Neural cell (in vitro differentiated cells): Measurements from ENCODE around the gene GAB2. TPM values are rescaled to one million over a fixed set of nuclear protein-coding genes. Genes with fewer than 3 reads are reported as not detected.

Experiments used
- H2AFZ ChIP-seq: fragments of 200-600, 300-800 bp; sonication (generic), shearing (Covaris generic); 2 replicates; pipeline ENCODE4 v1.6.0; 2014; ENCODE audit warnings: low read depth, mild to moderate bottlenecking, antibody characterized with exemption, low read length, moderate library complexity
- H3F3A ChIP-seq: fragments of 200-600 bp; shearing (Covaris generic); 2 replicates; pipeline ENCODE4 v1.6.1; 2016; ENCODE audit warnings: mild to moderate bottlenecking, moderate library complexity, mixed read lengths, antibody characterized with exemption, low read length; ENCODE audit not compliant: insufficient read depth, poor library complexity, severe bottlenecking
- H3K27ac ChIP-seq: fragments of 200-600, 300-800 bp; sonication (generic), shearing (Covaris generic); 2 replicates; pipeline ENCODE4 v1.5.1; 2014; ENCODE audit warnings: mild to moderate bottlenecking, low read length, moderate library complexity
- H3K27me3 ChIP-seq: fragments of 300-800, 200-600 bp; sonication (generic), shearing (Covaris generic); 2 replicates; pipeline ENCODE4 v1.6.0; 2014; ENCODE audit warnings: mild to moderate bottlenecking, low read depth, low read length, moderate library complexity; ENCODE audit not compliant: insufficient read depth
- H3K36me3 ChIP-seq: fragments of 300-800, 200-600 bp; sonication (generic), shearing (Covaris generic); 2 replicates; pipeline ENCODE4 v1.5.1; 2014; ENCODE audit warnings: mild to moderate bottlenecking, antibody characterized with exemption, low read length, moderate library complexity; ENCODE audit not compliant: insufficient read depth
- H3K4me2 ChIP-seq: fragments of 300-800, 200-600 bp; sonication (generic), shearing (Covaris generic); 2 replicates; pipeline ENCODE4 v1.6.0; 2014; ENCODE audit warnings: mild to moderate bottlenecking, low read length
- H3K4me3 ChIP-seq: fragments of 300-800, 200-600 bp; sonication (generic), shearing (Covaris generic); 2 replicates; pipeline ENCODE4 v1.5.1; 2014; ENCODE audit warnings: mild to moderate bottlenecking, low read length, moderate library complexity
- H3K79me2 ChIP-seq: fragments of 200-600 bp; shearing (Covaris generic); replicated peaks from 2 replicates; pipeline ENCODE4 v1.6.0; 2014; ENCODE audit warnings: mild to moderate bottlenecking, low read length, moderate library complexity; ENCODE audit not compliant: insufficient read depth
- H3K9ac ChIP-seq: fragments of 300-800, 200-600 bp; sonication (generic), shearing (Covaris generic); 2 replicates; pipeline ENCODE4 v1.6.1; 2016; ENCODE audit warnings: mild to moderate bottlenecking, low read length, mixed read lengths
- H3K9me2 ChIP-seq: fragments of 200-600 bp; shearing (Covaris generic); 2 replicates; pipeline ENCODE4 v1.6.1; 2016; ENCODE audit warnings: mild to moderate bottlenecking, low read length, mixed read lengths; ENCODE audit not compliant: insufficient read depth
- H3K9me3 ChIP-seq: fragments of 200-600, 300-800 bp; sonication (generic), shearing (Covaris generic); 2 replicates; pipeline ENCODE4 v1.6.1; 2016; ENCODE audit warnings: mild to moderate bottlenecking, mixed run types, low read length, moderate library complexity, mixed read lengths
- H4K20me1 ChIP-seq: fragments of 200-600 bp; shearing (Covaris generic); 2 replicates; pipeline ENCODE4 v1.6.1; 2016; ENCODE audit warnings: mild to moderate bottlenecking, mixed run types; ENCODE audit not compliant: insufficient read depth
- EP300 ChIP-seq: fragments of 450-650 bp; conservative IDR thresholded peaks from 2 replicates; pipeline ENCODE4 v1.6.1; 2014; ENCODE audit warnings: antibody characterized with exemption, mild to moderate bottlenecking, moderate library complexity; ENCODE audit not compliant: poor library complexity, severe bottlenecking
- EZH2 ChIP-seq: fragments of 200-600, 300-800 bp; shearing (Covaris generic), sonication (generic); IDR thresholded peaks from 2 replicates; pipeline ENCODE4 v1.6.1; 2014; ENCODE audit warnings: antibody characterized with exemption, low read length, borderline replicate concordance, mild to moderate bottlenecking; ENCODE audit not compliant: insufficient read depth, poor library complexity, severe bottlenecking
- MXI1 ChIP-seq: fragments of 450-650 bp; conservative IDR thresholded peaks from 2 replicates; pipeline ENCODE4 v1.6.1; 2014; ENCODE audit warnings: antibody characterized with exemption, mild to moderate bottlenecking; ENCODE audit not compliant: poor library complexity, severe bottlenecking
- POLR2AphosphoS5 ChIP-seq: IDR thresholded peaks from 2 replicates; pipeline ENCODE4 v1.6.1; 2012
- RAD21 ChIP-seq: fragments of 450-650 bp; conservative IDR thresholded peaks from 2 replicates; pipeline ENCODE4 v1.6.1; 2014; ENCODE audit warnings: antibody characterized with exemption, mild to moderate bottlenecking, moderate library complexity
- REST ChIP-seq: IDR thresholded peaks from 2 replicates; pipeline ENCODE4 v1.6.1; 2012; ENCODE audit warnings: borderline replicate concordance
- SMC3 ChIP-seq: fragments of 450-650 bp; conservative IDR thresholded peaks from 2 replicates; pipeline ENCODE4 v1.6.1; 2014; ENCODE audit warnings: antibody characterized with exemption, mild to moderate bottlenecking, moderate library complexity; ENCODE audit not compliant: poor library complexity
- TAF1 ChIP-seq: IDR thresholded peaks from 2 replicates; pipeline ENCODE4 v1.6.1; 2012; ENCODE audit warnings: low read depth
- polyA plus RNA-seq: library from polyadenylated mRNA; depleted of rRNA; stranded (reverse); fragments of >200 nt; gene quantifications from 2 replicates; pipeline ENCODE4 v1.2.3, GENCODE V29; 2014
- TF ChIP-seq, protein P1 (sequence below): fragments of 450-650 bp; IDR thresholded peaks from 2 replicates; pipeline ENCODE4 v1.5.1; 2014; ENCODE audit warnings: antibody characterized with exemption, mild to moderate bottlenecking, moderate library complexity; ENCODE audit not compliant: poor library complexity, severe bottlenecking

GAB2 gene
- polyA plus RNA-seq, 1 donor from 2014 or later, result 21.9 TPM

- H3K4me2 ChIP-seq, result no peak overlapping the region
- H3K27ac ChIP-seq, result no peak overlapping the region
- H3F3A ChIP-seq, result no peaks in the 10 kb centered on the region
- peaks cover 75% of the 10 kb centered on the region for H3K79me2 ChIP-seq
- no peak for TF ChIP-seq REST
- TF ChIP-seq TAF1, result no peak
- no peak for TF ChIP-seq EZH2
- TF ChIP-seq EP300, result no peak
- no peak for TF ChIP-seq POLR2AphosphoS5
- no peak for TF ChIP-seq SMC3
- TF ChIP-seq, protein P1, sequence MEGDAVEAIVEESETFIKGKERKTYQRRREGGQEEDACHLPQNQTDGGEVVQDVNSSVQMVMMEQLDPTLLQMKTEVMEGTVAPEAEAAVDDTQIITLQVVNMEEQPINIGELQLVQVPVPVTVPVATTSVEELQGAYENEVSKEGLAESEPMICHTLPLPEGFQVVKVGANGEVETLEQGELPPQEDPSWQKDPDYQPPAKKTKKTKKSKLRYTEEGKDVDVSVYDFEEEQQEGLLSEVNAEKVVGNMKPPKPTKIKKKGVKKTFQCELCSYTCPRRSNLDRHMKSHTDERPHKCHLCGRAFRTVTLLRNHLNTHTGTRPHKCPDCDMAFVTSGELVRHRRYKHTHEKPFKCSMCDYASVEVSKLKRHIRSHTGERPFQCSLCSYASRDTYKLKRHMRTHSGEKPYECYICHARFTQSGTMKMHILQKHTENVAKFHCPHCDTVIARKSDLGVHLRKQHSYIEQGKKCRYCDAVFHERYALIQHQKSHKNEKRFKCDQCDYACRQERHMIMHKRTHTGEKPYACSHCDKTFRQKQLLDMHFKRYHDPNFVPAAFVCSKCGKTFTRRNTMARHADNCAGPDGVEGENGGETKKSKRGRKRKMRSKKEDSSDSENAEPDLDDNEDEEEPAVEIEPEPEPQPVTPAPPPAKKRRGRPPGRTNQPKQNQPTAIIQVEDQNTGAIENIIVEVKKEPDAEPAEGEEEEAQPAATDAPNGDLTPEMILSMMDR, result no peak
- no peak for TF ChIP-seq RAD21
- TF ChIP-seq MXI1, result no peak
- no peak overlapping the region for H3K9ac ChIP-seq
- no peaks in the 10 kb centered on the region for H3K36me3 ChIP-seq
- H4K20me1 ChIP-seq, result no peaks in the 10 kb centered on the region
- no peaks in the 10 kb centered on the region for H3K9me2 ChIP-seq
- no peaks in the 10 kb centered on the region for H3K27me3 ChIP-seq
- H2AFZ ChIP-seq, result no peak overlapping the region
- peaks cover 4% of the 10 kb centered on the region for H3K9me3 ChIP-seq
- H3K4me3 ChIP-seq, result no peak overlapping the region
Observed at GRCh38 chr11:78405805-78406204, 11.8 kb downstream of the GAB2 start.

- H3K4me2 ChIP-seq, result no peak overlapping the region
- H3K9me3 ChIP-seq, result no peaks in the 10 kb centered on the region
Observed at GRCh38 chr11:78403781-78404180, 13.8 kb downstream of the GAB2 start.

More at GRCh38 chr11:78403781-78404180, 13.8 kb downstream of the GAB2 start:
- Histone ChIP-seq H3K27ac (no peak overlapping the region), H3K36me3 (no peaks in the 10 kb centered on the region), H3K9me2 (no peaks in the 10 kb centered on the region), H2AFZ (no peak overlapping the region), H3K9ac (no peak overlapping the region), H4K20me1 (no peaks in the 10 kb centered on the region), H3K27me3 (no peaks in the 10 kb centered on the region), H3K4me3 (no peak overlapping the region), H3K79me2 (peaks cover 68% of the 10 kb centered on the region), H3F3A (no peaks in the 10 kb centered on the region)
- TF ChIP-seq, protein P1, result no peak
- no peak for TF ChIP-seq POLR2AphosphoS5
- no peak for TF ChIP-seq TAF1
- no peak for TF ChIP-seq SMC3
- no peak for TF ChIP-seq REST
- no peak for TF ChIP-seq RAD21
- TF ChIP-seq EZH2, result no peak
- no peak for TF ChIP-seq MXI1
- TF ChIP-seq EP300, result no peak
